Iris pigment epithelial cell (primary cell): ENCODE measurements around the gene UTP18.
A peak's percentile ranks its signal among the peaks of the same experiment; 100 is the strongest.
"Not testable (repeated sequence)": the region's sequence is repeated elsewhere in the genome, so short reads cannot be mapped to it uniquely, and the experiment has no call there.

Experiments used
- DNase-seq: peaks from one replicate; pipeline ENCODE4 v3.0.0-alpha.2; 2011; ENCODE audit warnings: low read depth

The UTP18 gene

GRCh38 chr17:51258756-51259563 is 1.4 kb upstream of the UTP18 start:
- peak; percentile 17 for DNase-seq

GRCh38 chr17:51259564-51260236 is 646 bp upstream of the UTP18 start, which contains the start of gene MBTD1:
Gene MBTD1, minus strand, starts transcription at chr17:51260049. Its CDS starts 34,888 bp downstream, at chr17:51225161.
- DNase-seq, result peak; percentile 97

- peak; percentile 13 for DNase-seq
Measured at GRCh38 chr17:51261024-51261963, 948 bp downstream of the UTP18 start.

- DNase-seq, result peak; percentile 77
Measured at GRCh38 chr17:51263006-51263405, 2.7 kb downstream of the UTP18 start.

GRCh38 chr17:51264466-51264865 is 4.1 kb downstream of the UTP18 start:
- DNase-seq, result not testable (repeated sequence)

- no peak for DNase-seq
Measured at GRCh38 chr17:51269991-51270390, 9.6 kb downstream of the UTP18 start.

- no peak for DNase-seq
Measured at GRCh38 chr17:51270636-51271035, 10.3 kb downstream of the UTP18 start.

- DNase-seq, result no peak
Measured at GRCh38 chr17:51272812-51273211, 12.5 kb downstream of the UTP18 start.

- peak; percentile 84 for DNase-seq
Measured at GRCh38 chr17:51275381-51275780, 15.0 kb downstream of the UTP18 start.

- DNase-seq, result no peak
Measured at GRCh38 chr17:51279183-51279582, 18.8 kb downstream of the UTP18 start.

GRCh38 chr17:51287412-51287811 is 27.1 kb downstream of the UTP18 start:
- no peak for DNase-seq

- peak; percentile 16 for DNase-seq
Measured at GRCh38 chr17:51289696-51290111, 29.4 kb downstream of the UTP18 start.

GRCh38 chr17:51294338-51294737 is 34.0 kb downstream of the UTP18 start:
- not testable (repeated sequence) for DNase-seq

GRCh38 chr17:51298508-51299371 is 38.4 kb downstream of the UTP18 start:
- DNase-seq, result peak; percentile 61

GRCh38 chr17:51299859-51300258 is 39.5 kb downstream of the UTP18 start:
- no peak for DNase-seq

- no peak for DNase-seq
Measured at GRCh38 chr17:51305182-51305581, 44.8 kb downstream of the UTP18 start.

- not testable (repeated sequence) for DNase-seq
Measured at GRCh38 chr17:51312003-51312402, 51.7 kb downstream of the UTP18 start.

GRCh38 chr17:51319186-51319585 is 58.8 kb downstream of the UTP18 start:
- DNase-seq, result no peak

GRCh38 chr17:51322390-51323029 is 62.2 kb downstream of the UTP18 start:
- DNase-seq, result peak; percentile 44

- no peak for DNase-seq
Measured at GRCh38 chr17:51325471-51325870, 65.1 kb downstream of the UTP18 start.
